K562 (cell line): ENCODE measurements around the gene AGPAT2. TPM values are rescaled to one million over a fixed set of nuclear protein-coding genes. Genes with fewer than 3 reads are reported as not detected.
A peak's percentile ranks its signal among the peaks of the same experiment; 100 is the strongest.

Experiments
- CHD1 ChIP-seq: fragments of 200-600 bp; sonication (generic); IDR thresholded peaks from one replicate; pipeline ENCODE4 v1.6.1; 2012; ENCODE audit warnings: mild to moderate bottlenecking, moderate library complexity, low read length, inconsistent platforms
- EP400 ChIP-seq: fragments of 450-650 bp; IDR thresholded peaks from 2 replicates; pipeline ENCODE4 v1.6.1; 2017; ENCODE audit warnings: antibody characterized with exemption, mild to moderate bottlenecking, moderate library complexity
- EZH2 ChIP-seq: IDR thresholded peaks from 2 replicates; pipeline ENCODE4 v1.6.1; 2012; ENCODE audit warnings: low read depth, mild to moderate bottlenecking, inconsistent platforms, low read length, borderline replicate concordance
- GTF2E2 ChIP-seq: fragments of 200-800 bp; sonication (Bioruptor generic); IDR thresholded peaks from 2 replicates; pipeline ENCODE4 v1.6.1; 2016; ENCODE audit warnings: missing genetic modification characterization, missing compliant biosample characterization
- JUN ChIP-seq, 2 experiments: sonication (generic) in 1 of 2; formaldehyde crosslinking in 1 of 2; IDR thresholded peaks; 2 replicates each; pipeline versions ENCODE4 v1.6.1 to v1.8.0; 2012 to 2022; ENCODE audit warnings: borderline replicate concordance in 2 of 2, mild to moderate bottlenecking in 2 of 2, improper control_type of control experiment in 1 of 2, low read depth in 1 of 2, low read length in 1 of 2, missing genetic modification reagents in 1 of 2
- PCBP2 ChIP-seq: fragments of 200-400 bp; formaldehyde crosslinking; IDR thresholded peaks from 2 replicates; pipeline ENCODE4 v1.6.1; 2018; ENCODE audit warnings: low read length, low read depth, mild to moderate bottlenecking, moderate library complexity; ENCODE audit not compliant: poor library complexity, severe bottlenecking
- RCOR1 ChIP-seq, 2 experiments: IDR thresholded peaks; 2 replicates each; pipeline ENCODE4 v1.6.1; 2012; ENCODE audit warnings: low read depth in 2 of 2, low read length in 2 of 2, borderline replicate concordance in 1 of 2, improper control_type of control experiment in 1 of 2
- RFX1 ChIP-seq: fragments of 450-650 bp; IDR thresholded peaks from 2 replicates; pipeline ENCODE4 v1.6.1; 2016; ENCODE audit warnings: mild to moderate bottlenecking, moderate library complexity
- SIRT6 ChIP-seq: IDR thresholded peaks from one replicate; pipeline ENCODE4 v1.6.1; 2012; ENCODE audit warnings: low read depth, mild to moderate bottlenecking, control low read depth, inconsistent platforms, low read length, moderate library complexity
- TAF15 ChIP-seq: fragments of 200-400 bp; formaldehyde crosslinking; IDR thresholded peaks from 2 replicates; pipeline ENCODE4 v1.6.1; 2017; ENCODE audit warnings: mild to moderate bottlenecking, low read depth, low read length, moderate library complexity
- ZNF23 ChIP-seq: fragments of 250-450 bp; sonication (Bioruptor Pico); IDR thresholded peaks from 2 replicates; pipeline ENCODE4 v1.4.0; 2020; ENCODE audit warnings: mild to moderate bottlenecking
- polyA plus RNA-seq, 8 experiments: library from polyadenylated mRNA; depleted of rRNA in 4 of 8; stranded (reverse) in 5 of 8; unstranded in 3 of 8; fragments of >200 nt; fragmentation: Nextera tagmentation in 2 of 8; fragmentation: Illumina TruSeq in 1 of 8; extraction: Ambion mirVana in 2 of 8; extraction: Trizol in 1 of 8; gene quantifications; 2 replicates each; pipeline versions ENCODE4 v1.2.1 to v1.2.3, GENCODE V29; 2011 to 2014; ENCODE audit warnings: inconsistent platforms in 1 of 8, missing spikeins in 1 of 8
- total RNA-seq, 7 experiments: library from RNA; depleted of rRNA in 6 of 7; stranded (reverse); fragments of >200 nt in 6 of 7; fragmentation: Illumina TruSeq in 2 of 7; extraction: Trizol in 2 of 7; gene quantifications; 2 replicates each; pipeline versions ENCODE4 v1.2.1 to v1.2.3, GENCODE V29; 2011 to 2021; ENCODE audit warnings: low replicate concordance in 1 of 7
- TF ChIP-seq, protein P1 (sequence below), 2 experiments: fragments of 450-650 bp; IDR thresholded peaks; 2 replicates each; pipeline ENCODE4 v1.6.1; 2018; ENCODE audit warnings: mild to moderate bottlenecking in 2 of 2, low read depth in 1 of 2; ENCODE audit not compliant: partially characterized antibody in 2 of 2
- TF ChIP-seq, protein P2 (sequence below): fragments of 450-650 bp; IDR thresholded peaks from 2 replicates; pipeline ENCODE4 v1.6.1; 2016; ENCODE audit warnings: low read depth, mild to moderate bottlenecking, moderate library complexity
- TF ChIP-seq, protein P3 (sequence below), 2 experiments: fragments of 150-350 bp in 1 of 2; IDR thresholded peaks; 2 replicates each; pipeline ENCODE4 v1.6.1; 2012 to 2016; ENCODE audit warnings: low read depth in 2 of 2, low read length in 2 of 2, mild to moderate bottlenecking in 1 of 2, moderate library complexity in 1 of 2
- TF ChIP-seq, protein P4 (sequence below), 2 experiments: fragments of 450-650 bp; IDR thresholded peaks; 2 replicates each; pipeline ENCODE4 v1.6.1; 2016

AGPAT2 gene
- total and polyA plus RNA-seq, 9 of the 15 experiments (the other 6 are each of a cell fraction or from before 2014, with no cell fraction given): 0.13 to 54.5 (median 23.9) TPM

DNA sequence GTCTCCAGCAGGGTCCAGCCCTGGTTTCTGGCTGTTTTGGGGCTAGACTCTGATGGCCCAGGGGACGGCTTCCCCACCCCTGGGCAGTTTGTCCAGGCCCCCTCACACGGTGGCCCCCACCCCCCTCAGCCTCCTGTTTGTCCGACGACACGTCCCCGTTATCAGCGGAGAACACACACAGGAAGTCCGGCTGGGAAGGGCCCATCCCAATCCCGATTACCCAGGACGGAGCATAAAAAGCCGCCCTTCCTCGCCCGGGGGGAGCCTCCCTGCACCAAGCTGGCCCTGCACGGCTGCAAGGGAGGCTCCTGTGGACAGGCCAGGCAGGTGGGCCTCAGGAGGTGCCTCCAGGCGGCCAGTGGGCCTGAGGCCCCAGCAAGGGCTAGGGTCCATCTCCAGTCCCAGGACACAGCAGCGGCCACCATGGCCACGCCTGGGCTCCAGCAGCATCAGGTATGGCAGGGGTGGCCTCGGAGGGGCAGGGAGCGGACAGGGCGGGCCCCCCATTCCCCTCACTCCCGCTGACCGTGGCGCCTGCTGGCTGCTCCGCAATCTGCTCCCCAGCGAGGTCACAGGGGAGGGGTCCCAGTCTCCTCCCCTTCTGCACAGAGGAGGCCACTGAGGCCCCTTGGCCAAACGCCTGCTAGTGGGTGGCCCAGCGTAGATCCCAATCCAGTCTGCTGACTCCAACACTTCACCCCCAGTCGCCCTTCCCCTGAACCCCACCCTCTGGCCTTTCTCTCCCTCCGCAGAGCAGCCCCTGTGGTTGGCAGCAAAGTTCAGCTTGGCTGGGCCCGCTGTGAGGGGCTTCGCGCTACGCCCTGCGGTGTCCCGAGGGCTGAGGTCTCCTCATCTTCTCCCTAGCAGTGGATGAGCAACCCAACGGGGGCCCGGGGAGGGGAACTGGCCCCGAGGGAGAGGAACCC lies 24.3 kb downstream of the AGPAT2 start, which contains the start of gene EGFL7 (continued):
- TF ChIP-seq, protein P1, sequence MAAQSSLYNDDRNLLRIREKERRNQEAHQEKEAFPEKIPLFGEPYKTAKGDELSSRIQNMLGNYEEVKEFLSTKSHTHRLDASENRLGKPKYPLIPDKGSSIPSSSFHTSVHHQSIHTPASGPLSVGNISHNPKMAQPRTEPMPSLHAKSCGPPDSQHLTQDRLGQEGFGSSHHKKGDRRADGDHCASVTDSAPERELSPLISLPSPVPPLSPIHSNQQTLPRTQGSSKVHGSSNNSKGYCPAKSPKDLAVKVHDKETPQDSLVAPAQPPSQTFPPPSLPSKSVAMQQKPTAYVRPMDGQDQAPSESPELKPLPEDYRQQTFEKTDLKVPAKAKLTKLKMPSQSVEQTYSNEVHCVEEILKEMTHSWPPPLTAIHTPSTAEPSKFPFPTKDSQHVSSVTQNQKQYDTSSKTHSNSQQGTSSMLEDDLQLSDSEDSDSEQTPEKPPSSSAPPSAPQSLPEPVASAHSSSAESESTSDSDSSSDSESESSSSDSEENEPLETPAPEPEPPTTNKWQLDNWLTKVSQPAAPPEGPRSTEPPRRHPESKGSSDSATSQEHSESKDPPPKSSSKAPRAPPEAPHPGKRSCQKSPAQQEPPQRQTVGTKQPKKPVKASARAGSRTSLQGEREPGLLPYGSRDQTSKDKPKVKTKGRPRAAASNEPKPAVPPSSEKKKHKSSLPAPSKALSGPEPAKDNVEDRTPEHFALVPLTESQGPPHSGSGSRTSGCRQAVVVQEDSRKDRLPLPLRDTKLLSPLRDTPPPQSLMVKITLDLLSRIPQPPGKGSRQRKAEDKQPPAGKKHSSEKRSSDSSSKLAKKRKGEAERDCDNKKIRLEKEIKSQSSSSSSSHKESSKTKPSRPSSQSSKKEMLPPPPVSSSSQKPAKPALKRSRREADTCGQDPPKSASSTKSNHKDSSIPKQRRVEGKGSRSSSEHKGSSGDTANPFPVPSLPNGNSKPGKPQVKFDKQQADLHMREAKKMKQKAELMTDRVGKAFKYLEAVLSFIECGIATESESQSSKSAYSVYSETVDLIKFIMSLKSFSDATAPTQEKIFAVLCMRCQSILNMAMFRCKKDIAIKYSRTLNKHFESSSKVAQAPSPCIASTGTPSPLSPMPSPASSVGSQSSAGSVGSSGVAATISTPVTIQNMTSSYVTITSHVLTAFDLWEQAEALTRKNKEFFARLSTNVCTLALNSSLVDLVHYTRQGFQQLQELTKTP (IDR thresholded peaks at IDR 0.05; ENCODE audit: low read depth in 1 of 2, partially characterized antibody in 2 of 2): peak in 1 of 2 experiments; percentile 52
- TF ChIP-seq, protein P2, sequence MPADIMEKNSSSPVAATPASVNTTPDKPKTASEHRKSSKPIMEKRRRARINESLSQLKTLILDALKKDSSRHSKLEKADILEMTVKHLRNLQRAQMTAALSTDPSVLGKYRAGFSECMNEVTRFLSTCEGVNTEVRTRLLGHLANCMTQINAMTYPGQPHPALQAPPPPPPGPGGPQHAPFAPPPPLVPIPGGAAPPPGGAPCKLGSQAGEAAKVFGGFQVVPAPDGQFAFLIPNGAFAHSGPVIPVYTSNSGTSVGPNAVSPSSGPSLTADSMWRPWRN: peak; percentile 54; the same call in 1 of the 2 replicates
- no peak for TF ChIP-seq SIRT6
- TF ChIP-seq, protein P3, sequence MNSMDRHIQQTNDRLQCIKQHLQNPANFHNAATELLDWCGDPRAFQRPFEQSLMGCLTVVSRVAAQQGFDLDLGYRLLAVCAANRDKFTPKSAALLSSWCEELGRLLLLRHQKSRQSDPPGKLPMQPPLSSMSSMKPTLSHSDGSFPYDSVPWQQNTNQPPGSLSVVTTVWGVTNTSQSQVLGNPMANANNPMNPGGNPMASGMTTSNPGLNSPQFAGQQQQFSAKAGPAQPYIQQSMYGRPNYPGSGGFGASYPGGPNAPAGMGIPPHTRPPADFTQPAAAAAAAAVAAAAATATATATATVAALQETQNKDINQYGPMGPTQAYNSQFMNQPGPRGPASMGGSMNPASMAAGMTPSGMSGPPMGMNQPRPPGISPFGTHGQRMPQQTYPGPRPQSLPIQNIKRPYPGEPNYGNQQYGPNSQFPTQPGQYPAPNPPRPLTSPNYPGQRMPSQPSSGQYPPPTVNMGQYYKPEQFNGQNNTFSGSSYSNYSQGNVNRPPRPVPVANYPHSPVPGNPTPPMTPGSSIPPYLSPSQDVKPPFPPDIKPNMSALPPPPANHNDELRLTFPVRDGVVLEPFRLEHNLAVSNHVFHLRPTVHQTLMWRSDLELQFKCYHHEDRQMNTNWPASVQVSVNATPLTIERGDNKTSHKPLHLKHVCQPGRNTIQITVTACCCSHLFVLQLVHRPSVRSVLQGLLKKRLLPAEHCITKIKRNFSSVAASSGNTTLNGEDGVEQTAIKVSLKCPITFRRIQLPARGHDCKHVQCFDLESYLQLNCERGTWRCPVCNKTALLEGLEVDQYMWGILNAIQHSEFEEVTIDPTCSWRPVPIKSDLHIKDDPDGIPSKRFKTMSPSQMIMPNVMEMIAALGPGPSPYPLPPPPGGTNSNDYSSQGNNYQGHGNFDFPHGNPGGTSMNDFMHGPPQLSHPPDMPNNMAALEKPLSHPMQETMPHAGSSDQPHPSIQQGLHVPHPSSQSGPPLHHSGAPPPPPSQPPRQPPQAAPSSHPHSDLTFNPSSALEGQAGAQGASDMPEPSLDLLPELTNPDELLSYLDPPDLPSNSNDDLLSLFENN (IDR thresholded peaks at IDR 0.05; ENCODE audit: low read depth in 2 of 2, low read length in 2 of 2): peak in 1 of 2 experiments; percentile 82; a peak in 1 of 4 replicates
- peak; percentile 32; the same call in 1 of the 2 replicates for TF ChIP-seq EP400
- TF ChIP-seq RCOR1 (IDR thresholded peaks at IDR 0.05; ENCODE audit: borderline replicate concordance in 1 of 2, low read depth in 2 of 2, low read length in 2 of 2): peak in 1 of 2 experiments; percentile 89; a peak in 2 of 4 replicates
- TF ChIP-seq CHD1: peak; percentile 90
- no peak for TF ChIP-seq EZH2
- TF ChIP-seq JUN (IDR thresholded peaks at IDR 0.05; ENCODE audit: borderline replicate concordance, low read depth, low read length): peak; percentile 11; the same call in 1 of the 2 replicates
- TF ChIP-seq JUN (CRISPR knock-in tag; IDR thresholded peaks at IDR 0.05; ENCODE audit: borderline replicate concordance): no peak
- TF ChIP-seq, protein P4, sequence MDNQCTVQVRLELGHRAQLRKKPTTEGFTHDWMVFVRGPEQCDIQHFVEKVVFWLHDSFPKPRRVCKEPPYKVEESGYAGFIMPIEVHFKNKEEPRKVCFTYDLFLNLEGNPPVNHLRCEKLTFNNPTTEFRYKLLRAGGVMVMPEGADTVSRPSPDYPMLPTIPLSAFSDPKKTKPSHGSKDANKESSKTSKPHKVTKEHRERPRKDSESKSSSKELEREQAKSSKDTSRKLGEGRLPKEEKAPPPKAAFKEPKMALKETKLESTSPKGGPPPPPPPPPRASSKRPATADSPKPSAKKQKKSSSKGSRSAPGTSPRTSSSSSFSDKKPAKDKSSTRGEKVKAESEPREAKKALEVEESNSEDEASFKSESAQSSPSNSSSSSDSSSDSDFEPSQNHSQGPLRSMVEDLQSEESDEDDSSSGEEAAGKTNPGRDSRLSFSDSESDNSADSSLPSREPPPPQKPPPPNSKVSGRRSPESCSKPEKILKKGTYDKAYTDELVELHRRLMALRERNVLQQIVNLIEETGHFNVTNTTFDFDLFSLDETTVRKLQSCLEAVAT (IDR thresholded peaks at IDR 0.05): peak; percentile 17 to 60; a peak in 2 of 4 replicates
- TF ChIP-seq GTF2E2: no peak; the same call in 1 of the 2 replicates
- TF ChIP-seq ZNF23 (CRISPR knock-in tag): no peak
- no peak for TF ChIP-seq RFX1
- TF ChIP-seq PCBP2: no peak
- TF ChIP-seq TAF15: no peak
